Suprapubic skin (tissue), 4 donors: ENCODE results near the gene AP2B1. TPM values are rescaled to one million over a fixed set of nuclear protein-coding genes. Genes with fewer than 3 reads are reported as not detected.

Experiments
- DNase-seq, 2 donors: peaks; one replicate each; pipeline ENCODE4 v3.0.0-alpha.2; 2019; ENCODE audit warnings: low spot score in 2 of 2
- H3K27ac ChIP-seq: fragments of 200-600 bp; sonication (generic); one replicate; pipeline ENCODE4 v1.5.1; 2019
- H3K27me3 ChIP-seq: fragments of 200-600 bp; sonication (generic); one replicate; pipeline ENCODE4 v1.5.1; 2019
- H3K36me3 ChIP-seq: fragments of 200-600 bp; sonication (generic); one replicate; pipeline ENCODE4 v1.5.1; 2019
- H3K4me1 ChIP-seq: fragments of 200-600 bp; sonication (generic); one replicate; pipeline ENCODE4 v1.5.1; 2019
- H3K4me3 ChIP-seq: fragments of 200-600 bp; sonication (generic); one replicate; pipeline ENCODE4 v1.5.1; 2019; ENCODE audit warnings: mild to moderate bottlenecking
- H3K9me3 ChIP-seq: fragments of 200-600 bp; sonication (generic); one replicate; pipeline ENCODE4 v1.5.1; 2019
- CTCF ChIP-seq, 2 donors: fragments of 200-600 bp in 1 of 2; fragments of 450-650 bp in 1 of 2; sonication (generic) in 1 of 2; IDR thresholded peaks; one replicate each; pipeline ENCODE4 v1.5.1; 2016 to 2019; ENCODE audit warnings: antibody characterized with exemption in 2 of 2, mild to moderate bottlenecking in 1 of 2, moderate library complexity in 1 of 2
- EP300 ChIP-seq: sonication (generic); formaldehyde crosslinking; IDR thresholded peaks from one replicate; pipeline ENCODE4 v1.6.1; 2017; ENCODE audit warnings: antibody characterized with exemption
- POLR2A ChIP-seq, 2 donors: fragments of 450-650 bp; IDR thresholded peaks; one replicate each; pipeline ENCODE4 v1.6.1; 2017; ENCODE audit warnings: antibody characterized with exemption in 2 of 2, mild to moderate bottlenecking in 2 of 2, moderate library complexity in 2 of 2
- POLR2AphosphoS5 ChIP-seq, 3 donors: sonication (generic); formaldehyde crosslinking; IDR thresholded peaks; one replicate each; pipeline ENCODE4 v1.6.1; 2017; ENCODE audit warnings: antibody characterized with exemption in 3 of 3
- WGBS: methylation state at CpG from one replicate; pipeline ENCODE4 v1.1.5; 2018; 5-methylcytosine and 5-hydroxymethylcytosine counted together
- total RNA-seq, 4 donors: library from RNA; depleted of rRNA; stranded (reverse); fragments of >200 nt; gene quantifications; one replicate each; pipeline ENCODE4 v1.1.0, GENCODE V29; 2016

The AP2B1 gene
- total RNA-seq, 4 donors from 2014 or later, result 41.3 to 50.0 (median 45.3) TPM

GRCh38 chr17:35542990-35543389 lies 44.1 kb upstream of the AP2B1 start:
- no peak for DNase-seq
- Histone ChIP-seq H3K9me3 (no peaks in the 10 kb centered on the region), H3K4me1 (peaks cover 13% of the 10 kb centered on the region), H3K27me3 (no peaks in the 10 kb centered on the region), H3K4me3 (no peak overlapping the region), H3K27ac (no peak overlapping the region), H3K36me3 (no peaks in the 10 kb centered on the region)
- TF ChIP-seq POLR2AphosphoS5 (IDR thresholded peaks at IDR 0.05), result no peak
- TF ChIP-seq CTCF (IDR thresholded peaks at IDR 0.05), result no peak
- TF ChIP-seq POLR2A (IDR thresholded peaks at IDR 0.05), result no peak
- TF ChIP-seq EP300, result no peak

- 50% methylated on average over 1 of the region's 1 CpG for WGBS
- Histone ChIP-seq H3K27me3 (no peaks in the 10 kb centered on the region), H3K9me3 (no peaks in the 10 kb centered on the region), H3K4me1 (peaks cover 8% of the 10 kb centered on the region), H3K4me3 (no peak overlapping the region), H3K36me3 (no peaks in the 10 kb centered on the region), H3K27ac (no peak overlapping the region)
- DNase-seq, result no peak
- no peak for TF ChIP-seq POLR2A (IDR thresholded peaks at IDR 0.05)
- no peak for TF ChIP-seq POLR2AphosphoS5 (IDR thresholded peaks at IDR 0.05)
- no peak for TF ChIP-seq EP300
- no peak for TF ChIP-seq CTCF (IDR thresholded peaks at IDR 0.05)
Measured at GRCh38 chr17:35543856-35544255, 43.3 kb upstream of the AP2B1 start.

GRCh38 chr17:35545150-35545549 lies 42.0 kb upstream of the AP2B1 start:
- 58% methylated on average over 1 of the region's 1 CpG for WGBS
- Histone ChIP-seq H3K36me3 (no peaks in the 10 kb centered on the region), H3K4me3 (no peak overlapping the region), H3K27ac (no peak overlapping the region), H3K9me3 (no peaks in the 10 kb centered on the region), H3K4me1 (no peaks in the 10 kb centered on the region), H3K27me3 (peaks cover 4% of the 10 kb centered on the region)
- no peak for DNase-seq
- TF ChIP-seq POLR2A (IDR thresholded peaks at IDR 0.05) (no peak), EP300 (no peak), POLR2AphosphoS5 (IDR thresholded peaks at IDR 0.05) (no peak), CTCF (IDR thresholded peaks at IDR 0.05) (no peak)

- H3K4me3 ChIP-seq, result no peak overlapping the region
- WGBS, result 76% methylated on average over 1 of the region's 1 CpG
- no peak overlapping the region for H3K27ac ChIP-seq
- H3K4me1 ChIP-seq, result no peaks in the 10 kb centered on the region
- no peaks in the 10 kb centered on the region for H3K36me3 ChIP-seq
- peaks cover 14% of the 10 kb centered on the region for H3K27me3 ChIP-seq
- H3K9me3 ChIP-seq, result no peaks in the 10 kb centered on the region
- TF ChIP-seq EP300 (no peak), POLR2AphosphoS5 (IDR thresholded peaks at IDR 0.05) (no peak), POLR2A (IDR thresholded peaks at IDR 0.05) (no peak), CTCF (IDR thresholded peaks at IDR 0.05) (no peak)
- no peak for DNase-seq
Measured at GRCh38 chr17:35546487-35546886, 40.6 kb upstream of the AP2B1 start.

GRCh38 chr17:35548208-35548810 lies 38.8 kb upstream of the AP2B1 start:
- no peak for DNase-seq
- TF ChIP-seq POLR2AphosphoS5 (IDR thresholded peaks at IDR 0.05), result no peak
- no peak for TF ChIP-seq EP300
- H3K4me1 ChIP-seq, result no peaks in the 10 kb centered on the region
- H3K4me3 ChIP-seq, result no peak overlapping the region
- H3K27me3 ChIP-seq, result peaks cover 20% of the 10 kb centered on the region
- no peak overlapping the region for H3K27ac ChIP-seq
- no peaks in the 10 kb centered on the region for H3K9me3 ChIP-seq
- 66% methylated on average over 8 of the region's 8 CpGs for WGBS
- H3K36me3 ChIP-seq, result no peaks in the 10 kb centered on the region

GRCh38 chr17:35548978-35549377 lies 38.1 kb upstream of the AP2B1 start:
- H3K27me3 ChIP-seq, result peaks cover 27% of the 10 kb centered on the region
- 36% methylated on average over 1 of the region's 1 CpG for WGBS
- no peaks in the 10 kb centered on the region for H3K9me3 ChIP-seq
- H3K4me3 ChIP-seq, result no peak overlapping the region
- no peak overlapping the region for H3K27ac ChIP-seq
- H3K36me3 ChIP-seq, result no peaks in the 10 kb centered on the region
- no peak for TF ChIP-seq POLR2AphosphoS5 (IDR thresholded peaks at IDR 0.05)
- no peak for TF ChIP-seq EP300
- no peak for TF ChIP-seq CTCF (IDR thresholded peaks at IDR 0.05)
- no peak for TF ChIP-seq POLR2A (IDR thresholded peaks at IDR 0.05)
- DNase-seq, result no peak
- H3K4me1 ChIP-seq, result no peaks in the 10 kb centered on the region
